GM12878 (cell line): ENCODE results near the gene MMP14. TPM values are rescaled to one million over a fixed set of nuclear protein-coding genes. Genes with fewer than 3 reads are reported as not detected.
A peak's percentile ranks its signal among the peaks of the same experiment; 100 is the strongest.

Experiments used
- ATAC-seq: fragments of 200-7000 bp; cut with Tn5 transposase; 3 replicates; pipeline ENCODE4 v1.9.1; 2020; ENCODE audit warnings: mild to moderate bottlenecking, moderate library complexity
- BruUV-seq: library from RNA; stranded (reverse); fragments of 400-500 nt; replicated peaks from 2 replicates; lab custom pipeline; 2021; lab: Mats Ljungman, UMichigan
- CTCF ChIA-PET: fragments of 300-600 bp; sonication (Branson Sonifier 250); formaldehyde crosslinking; extraction: SDS; loops from one replicate; lab custom pipeline; 2021; ENCODE audit warnings: inconsistent platforms; lab: Yijun Ruan, JAX
- POLR2A ChIA-PET: fragments of 350-600 bp; formaldehyde crosslinking; extraction: SDS; loops from one replicate; lab custom pipeline; 2021; ENCODE audit warnings: inconsistent platforms; lab: Charles Lee
- RAD21 ChIA-PET: fragments of 300-600 bp; sonication (Branson Sonifier 250); formaldehyde crosslinking; loops from one replicate; lab custom pipeline; 2023; ENCODE audit warnings: antibody characterized with exemption; ENCODE audit not compliant: unreplicated experiment; lab: Charles Lee
- SMC1A ChIA-PET: fragments of 300-600 bp; sonication (Branson Sonifier 250); formaldehyde crosslinking; loops from one replicate; lab custom pipeline; 2023; ENCODE audit not compliant: unreplicated experiment, uncharacterized antibody; lab: Charles Lee
- DNase-seq: peaks from one replicate; pipeline ENCODE4 v3.0.0-alpha.2; 2011; ENCODE audit warnings: low read depth, low spot score
- FAIRE-seq: peaks from 3 replicates; lab custom pipeline; 2011; peaks lifted over from hg19 to GRCh38; lab: Jason Lieb, UNC
- H2AFZ ChIP-seq: 2 replicates; pipeline ENCODE4 v1.6.0; 2011; ENCODE audit warnings: low read depth, low read length, control low read depth; ENCODE audit not compliant: control insufficient read depth
- H3K27ac ChIP-seq: 2 replicates; pipeline ENCODE4 v1.5.1; 2011; ENCODE audit warnings: control low read depth; ENCODE audit not compliant: control insufficient read depth, insufficient read depth
- H3K27me3 ChIP-seq, 2 experiments: replicated peaks in 1 of 2; 2 replicates each; pipeline versions ENCODE4 v1.6.0 to v1.6.1; 2011; ENCODE audit warnings: low read length in 1 of 2; ENCODE audit not compliant: control insufficient read depth in 2 of 2, insufficient read depth in 2 of 2
- H3K36me3 ChIP-seq, 2 experiments: 2 replicates each; pipeline ENCODE4 v1.5.1; 2011; ENCODE audit warnings: low read length in 1 of 2; ENCODE audit not compliant: control insufficient read depth in 2 of 2, insufficient read depth in 2 of 2
- H3K4me1 ChIP-seq: 2 replicates; pipeline ENCODE4 v1.6.1; 2011; ENCODE audit warnings: mild to moderate bottlenecking, low read length, moderate library complexity, mixed read lengths; ENCODE audit not compliant: control insufficient read depth, insufficient read depth
- H3K4me2 ChIP-seq: 2 replicates; pipeline ENCODE4 v1.6.0; 2011; ENCODE audit warnings: control low read depth; ENCODE audit not compliant: control insufficient read depth, insufficient read depth
- H3K4me3 ChIP-seq: fragments of 200-600 bp; sonication (generic); 2 replicates; pipeline ENCODE4 v1.5.1; 2016
- H3K79me2 ChIP-seq: 2 replicates; pipeline ENCODE4 v1.6.0; 2011; ENCODE audit warnings: low read length; ENCODE audit not compliant: control insufficient read depth, insufficient read depth
- H3K9ac ChIP-seq: 2 replicates; pipeline ENCODE4 v1.8.0; 2011; ENCODE audit warnings: low read length, control low read depth, mixed read lengths; ENCODE audit not compliant: control insufficient read depth, insufficient read depth
- H3K9me3 ChIP-seq: replicated peaks from 3 replicates; pipeline ENCODE4 v1.5.1; 2011; ENCODE audit warnings: mild to moderate bottlenecking, low read length; ENCODE audit not compliant: control insufficient read depth, insufficient read depth
- H4K20me1 ChIP-seq: 2 replicates; pipeline ENCODE4 v1.6.0; 2011; ENCODE audit not compliant: control insufficient read depth, insufficient read depth
- BHLHE40 ChIP-seq, 2 experiments: fragments of 450-650 bp in 1 of 2; IDR thresholded peaks; 2 replicates each; pipeline ENCODE4 v1.6.1; 2011 to 2017; ENCODE audit warnings: low read depth in 2 of 2, borderline replicate concordance in 1 of 2, improper control_type of control experiment in 1 of 2, low read length in 1 of 2, mild to moderate bottlenecking in 1 of 2
- BMI1 ChIP-seq: fragments of 450-650 bp; IDR thresholded peaks from 2 replicates; pipeline ENCODE4 v1.6.1; 2016; ENCODE audit warnings: mild to moderate bottlenecking, moderate library complexity, borderline replicate concordance
- BRCA1 ChIP-seq: IDR thresholded peaks from 2 replicates; pipeline ENCODE4 v1.6.1; 2011; ENCODE audit warnings: low read depth, low read length, improper control_type of control experiment
- CEBPB ChIP-seq, 2 experiments: fragments of 150-350 bp in 1 of 2; IDR thresholded peaks; 2 replicates each; pipeline ENCODE4 v1.6.1; 2012 to 2014; ENCODE audit warnings: low read depth in 2 of 2, low read length in 2 of 2, borderline replicate concordance in 1 of 2, inconsistent platforms in 1 of 2
- CHD2 ChIP-seq: IDR thresholded peaks from 2 replicates; pipeline ENCODE4 v1.6.1; 2011; ENCODE audit warnings: low read depth, low read length, improper control_type of control experiment, borderline replicate concordance
- HCFC1 ChIP-seq: fragments of 150-350 bp; IDR thresholded peaks from 2 replicates; pipeline ENCODE4 v1.6.1; 2014; ENCODE audit warnings: low read length
- IRF4 ChIP-seq: IDR thresholded peaks from 2 replicates; pipeline ENCODE4 v1.6.1; 2011; ENCODE audit warnings: low read depth, low read length
- JUND ChIP-seq: IDR thresholded peaks from 2 replicates; pipeline ENCODE4 v1.6.1; 2012; ENCODE audit warnings: low read depth, mild to moderate bottlenecking, low read length, improper control_type of control experiment, moderate library complexity
- MEF2B ChIP-seq: fragments of 450-650 bp; IDR thresholded peaks from 2 replicates; pipeline ENCODE4 v1.6.1; 2018; ENCODE audit warnings: mild to moderate bottlenecking, moderate library complexity; ENCODE audit not compliant: partially characterized antibody, poor library complexity, severe bottlenecking
- MTA3 ChIP-seq: IDR thresholded peaks from 2 replicates; pipeline ENCODE4 v1.6.1; 2012; ENCODE audit warnings: low read length, inconsistent platforms, borderline replicate concordance
- MXI1 ChIP-seq: fragments of 150-350 bp; IDR thresholded peaks from 2 replicates; pipeline ENCODE4 v1.6.1; 2011; ENCODE audit warnings: low read depth, mild to moderate bottlenecking, inconsistent platforms, low read length, improper control_type of control experiment
- NBN ChIP-seq: fragments of 450-650 bp; IDR thresholded peaks from 2 replicates; pipeline ENCODE4 v1.6.1; 2016
- RAD51 ChIP-seq: fragments of 450-650 bp; IDR thresholded peaks from 2 replicates; pipeline ENCODE4 v1.6.1; 2016; ENCODE audit warnings: moderate library complexity, mild to moderate bottlenecking, inconsistent platforms
- TCF12 ChIP-seq: IDR thresholded peaks from 2 replicates; pipeline ENCODE4 v1.6.1; 2011; ENCODE audit warnings: low read depth, mild to moderate bottlenecking, low read length
- TCF3 ChIP-seq: IDR thresholded peaks from 2 replicates; pipeline ENCODE4 v1.6.1; 2012; ENCODE audit warnings: low read depth, mild to moderate bottlenecking, low read length, borderline replicate concordance; ENCODE audit not compliant: insufficient read depth
- TCF7 ChIP-seq: IDR thresholded peaks from 2 replicates; pipeline ENCODE4 v1.6.1; 2014; ENCODE audit warnings: antibody characterized with exemption, borderline replicate concordance
- YY1 ChIP-seq: IDR thresholded peaks from 2 replicates; pipeline ENCODE4 v1.6.1; 2011; ENCODE audit warnings: low read depth, mild to moderate bottlenecking, low read length
- ZNF217 ChIP-seq: fragments of 450-650 bp; IDR thresholded peaks from 2 replicates; pipeline ENCODE4 v1.6.1; 2017; ENCODE audit warnings: antibody characterized with exemption, mild to moderate bottlenecking
- WGBS: methylation state at CpG from one replicate; pipeline ENCODE4 v1.1.6; 2016; ENCODE audit warnings: low lambda C conversion rate; ENCODE audit not compliant: insufficient replicate concordance, insufficient coverage; ENCODE audit errors: missing lambda C conversion rate; 5-methylcytosine and 5-hydroxymethylcytosine counted together
- in situ Hi-C: fragments of 300-500 bp; cut with MboI; formaldehyde crosslinking; loops from 9 replicates; pipeline ENCODE4 v1.14.3; 2018; ENCODE audit warnings: mixed read lengths
- intact Hi-C: fragments of 100-400 bp; cut with micrococcal nuclease; formaldehyde crosslinking; loops from one replicate; pipeline ENCODE4 v1.14.2; 2022; ENCODE audit not compliant: unreplicated experiment
- polyA plus RNA-seq, 11 experiments: library from polyadenylated mRNA; depleted of rRNA in 4 of 11; unstranded in 6 of 11; stranded (reverse) in 5 of 11; fragments of >200 nt; fragmentation: Nextera tagmentation in 4 of 11; fragmentation: Illumina TruSeq in 1 of 11; extraction: Ambion mirVana in 4 of 11; extraction: Trizol in 1 of 11; gene quantifications; 1 replicate in 1 of 11; 2 replicates in 10 of 11; pipeline versions ENCODE4 v1.2.1 to v1.2.3, GENCODE V29; 2011 to 2016; ENCODE audit warnings: inconsistent platforms in 2 of 11, missing spikeins in 2 of 11, low read depth in 1 of 11
- total RNA-seq, 4 experiments: library from RNA; depleted of rRNA in 3 of 4; stranded (reverse); fragments of >200 nt in 3 of 4; fragmentation: Illumina TruSeq in 1 of 4; extraction: Trizol in 1 of 4; gene quantifications; 2 replicates each; pipeline versions ENCODE4 v1.2.1 to v1.2.3, GENCODE V29; 2013 to 2021
- TF ChIP-seq, protein P1 (sequence below): fragments of 450-650 bp; IDR thresholded peaks from 2 replicates; pipeline ENCODE4 v1.6.1; 2016; ENCODE audit warnings: mild to moderate bottlenecking
- TF ChIP-seq, protein P2 (sequence below): fragments of 450-650 bp; IDR thresholded peaks from 2 replicates; pipeline ENCODE4 v1.6.1; 2017; ENCODE audit warnings: borderline replicate concordance
- TF ChIP-seq, protein P3 (sequence below): fragments of 450-650 bp; IDR thresholded peaks from 2 replicates; pipeline ENCODE4 v1.6.1; 2016; ENCODE audit warnings: mild to moderate bottlenecking

The MMP14 gene
- total and polyA plus RNA-seq, 10 of the 15 experiments (the other 5 are each of a cell fraction or from before 2014, with no cell fraction given): 0.31 to 1.9 (median 0.70) TPM; not detected in 2

DNA sequence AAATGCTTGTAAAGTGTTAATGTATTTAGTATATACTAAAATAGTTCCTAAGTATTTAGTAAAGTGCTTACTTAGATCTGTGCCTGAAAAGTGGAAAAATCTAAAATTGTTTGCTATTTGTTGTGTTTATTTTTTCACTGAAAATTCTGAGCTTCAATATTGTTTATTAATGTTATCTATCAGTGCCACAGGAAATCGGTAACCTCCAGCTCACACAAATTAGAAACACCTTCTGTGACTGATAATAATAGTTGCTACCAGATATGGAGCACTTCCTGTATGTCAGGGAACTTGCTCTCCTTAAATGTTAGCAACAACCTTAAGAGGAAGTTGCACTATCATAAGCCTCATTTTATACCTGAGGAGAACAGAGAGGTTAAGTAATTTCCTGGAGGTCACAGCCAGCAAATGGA, 34.4 kb downstream of the MMP14 start:
- peaks cover 18% of the 10 kb centered on the region for H3K79me2 ChIP-seq
- ChIA-PET CTCF (interaction anchor here (0.8 to 6.9 kb wide), 19 partner anchors 11 to 435 kb away, joined by 3 to 174 read pairs (median 7); partner anchors contain the start of genes DAD1, MRPL52, OXA1L and PRMT5), POLR2A (interaction anchor here (0.5 to 3.9 kb wide), 20 partner anchors 10 to 311 kb away, joined by 3 to 45 read pairs (median 3); partner anchors contain the start of genes DAD1, PRMT5, RBM23 and REM2), RAD21 (interaction anchor here (0.5 to 6.4 kb wide), 19 partner anchors 11 to 393 kb away, joined by 3 to 56 read pairs (median 4); partner anchors contain the start of genes ABHD4, OXA1L and RBM23), SMC1A (interaction anchor here (0.6 to 4.9 kb wide), 17 partner anchors 9 to 301 kb away, joined by 3 to 110 read pairs (median 5); partner anchors contain the start of genes DAD1, HAUS4 and REM2)
- peak overlapping the region; percentile 93 for H3K27ac ChIP-seq
- no peak for FAIRE-seq
- no peak for DNase-seq
- no peaks in the 10 kb centered on the region for H4K20me1 ChIP-seq
- intact Hi-C loops (loop anchor here (1.0 to 5.0 kb wide), 2 partner anchors 16 to 46 kb away; partner anchors contain the start of gene RBM23), in situ Hi-C loops (no loop called here)
- H3K36me3 ChIP-seq: peaks cover 11 to 14% of the 10 kb centered on the region in 2 experiments
- H3K27me3 ChIP-seq: no peaks in the 10 kb centered on the region
- H3K4me3 ChIP-seq: peak overlapping the region; percentile 74; the same call in 1 of the 2 replicates
- peak overlapping the region; percentile 49; the same call in 1 of the 2 replicates for H2AFZ ChIP-seq
- no peaks in the 10 kb centered on the region for H3K9me3 ChIP-seq
- H3K4me2 ChIP-seq: peak overlapping the region; percentile 93
- peaks cover 8% of the 10 kb centered on the region for H3K4me1 ChIP-seq
- H3K9ac ChIP-seq: peak overlapping the region; percentile 90
- no TSS peak for BruUV-seq
- 0% methylated on average over 1 of the region's 1 CpG for WGBS
- peak; percentile 64 for ATAC-seq
- TF ChIP-seq MEF2B (no peak), RAD51 (no peak), BHLHE40 (IDR thresholded peaks at IDR 0.05; ENCODE audit: borderline replicate concordance in 1 of 2, low read depth in 2 of 2, low read length in 1 of 2) (0 out of 4 replicates have a peak, but pooled peaks of 1 of the 2 experiments have one; percentile 1), TCF7 (peak; percentile 8; the same call in 1 of the 2 replicates), HCFC1 (no peak), NBN (no peak), CHD2 (no peak), BMI1 (no peak), MTA3 (0 out of 2 replicates have a peak, but pooled peaks have one; percentile 40), CEBPB (IDR thresholded peaks at IDR 0.05; ENCODE audit: borderline replicate concordance in 1 of 2, low read depth in 2 of 2, low read length in 2 of 2) (no peak), IRF4 (peak; percentile 60; the same call in 1 of the 2 replicates), BRCA1 (no peak), ZNF217 (no peak), YY1 (no peak), MXI1 (no peak), JUND (peak; percentile 48; the same call in 1 of the 2 replicates), TCF3 (no peak), TCF12 (no peak)
- TF ChIP-seq, protein P1, sequence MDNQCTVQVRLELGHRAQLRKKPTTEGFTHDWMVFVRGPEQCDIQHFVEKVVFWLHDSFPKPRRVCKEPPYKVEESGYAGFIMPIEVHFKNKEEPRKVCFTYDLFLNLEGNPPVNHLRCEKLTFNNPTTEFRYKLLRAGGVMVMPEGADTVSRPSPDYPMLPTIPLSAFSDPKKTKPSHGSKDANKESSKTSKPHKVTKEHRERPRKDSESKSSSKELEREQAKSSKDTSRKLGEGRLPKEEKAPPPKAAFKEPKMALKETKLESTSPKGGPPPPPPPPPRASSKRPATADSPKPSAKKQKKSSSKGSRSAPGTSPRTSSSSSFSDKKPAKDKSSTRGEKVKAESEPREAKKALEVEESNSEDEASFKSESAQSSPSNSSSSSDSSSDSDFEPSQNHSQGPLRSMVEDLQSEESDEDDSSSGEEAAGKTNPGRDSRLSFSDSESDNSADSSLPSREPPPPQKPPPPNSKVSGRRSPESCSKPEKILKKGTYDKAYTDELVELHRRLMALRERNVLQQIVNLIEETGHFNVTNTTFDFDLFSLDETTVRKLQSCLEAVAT: no peak
- TF ChIP-seq, protein P2, sequence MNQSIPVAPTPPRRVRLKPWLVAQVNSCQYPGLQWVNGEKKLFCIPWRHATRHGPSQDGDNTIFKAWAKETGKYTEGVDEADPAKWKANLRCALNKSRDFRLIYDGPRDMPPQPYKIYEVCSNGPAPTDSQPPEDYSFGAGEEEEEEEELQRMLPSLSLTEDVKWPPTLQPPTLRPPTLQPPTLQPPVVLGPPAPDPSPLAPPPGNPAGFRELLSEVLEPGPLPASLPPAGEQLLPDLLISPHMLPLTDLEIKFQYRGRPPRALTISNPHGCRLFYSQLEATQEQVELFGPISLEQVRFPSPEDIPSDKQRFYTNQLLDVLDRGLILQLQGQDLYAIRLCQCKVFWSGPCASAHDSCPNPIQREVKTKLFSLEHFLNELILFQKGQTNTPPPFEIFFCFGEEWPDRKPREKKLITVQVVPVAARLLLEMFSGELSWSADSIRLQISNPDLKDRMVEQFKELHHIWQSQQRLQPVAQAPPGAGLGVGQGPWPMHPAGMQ: no peak
- TF ChIP-seq, protein P3, sequence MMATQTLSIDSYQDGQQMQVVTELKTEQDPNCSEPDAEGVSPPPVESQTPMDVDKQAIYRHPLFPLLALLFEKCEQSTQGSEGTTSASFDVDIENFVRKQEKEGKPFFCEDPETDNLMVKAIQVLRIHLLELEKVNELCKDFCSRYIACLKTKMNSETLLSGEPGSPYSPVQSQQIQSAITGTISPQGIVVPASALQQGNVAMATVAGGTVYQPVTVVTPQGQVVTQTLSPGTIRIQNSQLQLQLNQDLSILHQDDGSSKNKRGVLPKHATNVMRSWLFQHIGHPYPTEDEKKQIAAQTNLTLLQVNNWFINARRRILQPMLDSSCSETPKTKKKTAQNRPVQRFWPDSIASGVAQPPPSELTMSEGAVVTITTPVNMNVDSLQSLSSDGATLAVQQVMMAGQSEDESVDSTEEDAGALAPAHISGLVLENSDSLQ: peak; percentile 56
